Measurements from ENCODE around the gene ACP4. TPM values are rescaled to one million over a fixed set of nuclear protein-coding genes. Genes with fewer than 3 reads are reported as not detected.

The ACP4 gene
- total and polyA plus RNA-seq, 2 of the 13 experiments (the other 11 are each of a cell fraction or from before 2014, with no cell fraction given) = 0.08 TPM; not detected in 1

DNA sequence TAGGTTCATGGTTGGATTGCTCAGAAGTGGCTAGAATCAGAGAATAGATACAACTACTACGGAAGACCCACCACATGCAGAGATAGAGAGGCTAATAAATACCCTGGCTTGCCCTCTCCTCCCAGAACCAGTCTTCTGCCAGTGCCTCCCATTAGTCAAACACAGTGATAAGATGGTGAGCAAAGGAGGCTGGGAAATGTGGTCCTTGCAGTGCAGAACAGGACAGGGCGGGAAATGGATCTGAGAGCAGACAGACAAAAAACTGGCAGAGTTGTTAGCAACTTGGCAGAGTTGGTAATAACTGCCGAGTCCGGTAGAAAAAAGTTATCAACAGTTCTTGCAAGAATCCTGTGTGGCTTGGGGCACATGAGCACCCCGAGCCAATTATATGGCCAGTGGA, 24.7 kb downstream of the ACP4 start (continued):
- TF ChIP-seq, protein P1, sequence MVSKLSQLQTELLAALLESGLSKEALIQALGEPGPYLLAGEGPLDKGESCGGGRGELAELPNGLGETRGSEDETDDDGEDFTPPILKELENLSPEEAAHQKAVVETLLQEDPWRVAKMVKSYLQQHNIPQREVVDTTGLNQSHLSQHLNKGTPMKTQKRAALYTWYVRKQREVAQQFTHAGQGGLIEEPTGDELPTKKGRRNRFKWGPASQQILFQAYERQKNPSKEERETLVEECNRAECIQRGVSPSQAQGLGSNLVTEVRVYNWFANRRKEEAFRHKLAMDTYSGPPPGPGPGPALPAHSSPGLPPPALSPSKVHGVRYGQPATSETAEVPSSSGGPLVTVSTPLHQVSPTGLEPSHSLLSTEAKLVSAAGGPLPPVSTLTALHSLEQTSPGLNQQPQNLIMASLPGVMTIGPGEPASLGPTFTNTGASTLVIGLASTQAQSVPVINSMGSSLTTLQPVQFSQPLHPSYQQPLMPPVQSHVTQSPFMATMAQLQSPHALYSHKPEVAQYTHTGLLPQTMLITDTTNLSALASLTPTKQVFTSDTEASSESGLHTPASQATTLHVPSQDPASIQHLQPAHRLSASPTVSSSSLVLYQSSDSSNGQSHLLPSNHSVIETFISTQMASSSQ (IDR thresholded peaks at IDR 0.05; ENCODE audit: low read depth) = no peak
- TF ChIP-seq, protein P1 (CRISPR knock-in tag; IDR thresholded peaks at IDR 0.05; ENCODE audit: borderline replicate concordance) = no peak
- TF ChIP-seq, protein P2, sequence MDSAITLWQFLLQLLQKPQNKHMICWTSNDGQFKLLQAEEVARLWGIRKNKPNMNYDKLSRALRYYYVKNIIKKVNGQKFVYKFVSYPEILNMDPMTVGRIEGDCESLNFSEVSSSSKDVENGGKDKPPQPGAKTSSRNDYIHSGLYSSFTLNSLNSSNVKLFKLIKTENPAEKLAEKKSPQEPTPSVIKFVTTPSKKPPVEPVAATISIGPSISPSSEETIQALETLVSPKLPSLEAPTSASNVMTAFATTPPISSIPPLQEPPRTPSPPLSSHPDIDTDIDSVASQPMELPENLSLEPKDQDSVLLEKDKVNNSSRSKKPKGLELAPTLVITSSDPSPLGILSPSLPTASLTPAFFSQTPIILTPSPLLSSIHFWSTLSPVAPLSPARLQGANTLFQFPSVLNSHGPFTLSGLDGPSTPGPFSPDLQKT (CRISPR knock-in tag; IDR thresholded peaks at IDR 0.05; ENCODE audit: borderline replicate concordance) = no peak

DNA sequence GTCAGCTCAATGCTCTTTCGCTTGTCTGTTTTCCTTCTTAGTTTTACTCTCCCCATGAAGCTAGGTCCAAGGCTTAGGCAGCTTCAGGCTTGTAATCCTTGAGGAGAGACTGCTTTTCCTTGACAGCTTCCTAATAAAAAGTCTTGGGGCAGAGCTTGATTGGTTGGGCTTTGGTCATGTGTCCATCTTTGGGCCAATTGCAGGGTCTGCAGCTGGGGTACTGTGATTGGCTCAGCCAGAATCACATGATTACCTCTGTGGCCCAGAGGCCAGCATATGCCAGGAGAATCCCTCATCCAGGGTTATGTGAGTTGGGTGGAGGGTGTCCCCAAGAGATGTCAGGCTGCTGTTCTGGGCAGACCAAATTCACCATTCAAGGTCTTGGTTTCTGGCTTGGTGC, 25.2 kb downstream of the ACP4 start:
- 22% methylated on average over 1 of the region's 1 CpG for WGBS (ENCODE audit: low lambda C conversion rate)
- Histone ChIP-seq H3K27me3 (ENCODE audit: control insufficient read depth in 1 of 2, insufficient read depth in 2 of 2, low read length in 2 of 2) (peaks cover 4 to 23% of the 10 kb centered on the region in 2 experiments; a peak in 4 of 5 replicates), H3K36me3 (replicated peaks in 1 of 2; ENCODE audit: control insufficient read depth in 1 of 2, insufficient read depth in 2 of 2, low read length in 2 of 2) (no peaks in the 10 kb centered on the region), H3K4me3 (replicated peaks in 1 of 3; ENCODE audit: insufficient read depth in 1 of 3, low read depth in 2 of 3, low read length in 3 of 3) (no peak overlapping the region), H2AFZ (ENCODE audit: low read length) (no peak overlapping the region), H4K20me1 (ENCODE audit: insufficient read depth, low read length) (no peaks in the 10 kb centered on the region), H3K79me2 (ENCODE audit: insufficient read depth, low read length) (no peaks in the 10 kb centered on the region), H3K27ac (ENCODE audit: extremely low read length, insufficient read depth, low read length) (no peak overlapping the region), H3K4me1 (ENCODE audit: insufficient read depth, low read length) (no peaks in the 10 kb centered on the region), H3K9ac (ENCODE audit: insufficient read depth, low read depth, low read length) (no peak overlapping the region), H3K9me3 (ENCODE audit: low read length) (no peaks in the 10 kb centered on the region), H3K4me2 (ENCODE audit: low read depth, low read length) (no peak overlapping the region)
- BruUV-seq (replicated peaks) = no TSS peak
- in situ Hi-C loops (cut with HindIII; ENCODE audit: extremely low pct_ligation_motif_present, low pct_unique_long_range_greater_than_20kb) (no loop called here), intact Hi-C loops (cut with micrococcal nuclease; ENCODE audit: unreplicated experiment) (no loop called here)
- no peak for DNase-seq (ENCODE audit: low spot score)
- POLR2A ChIA-PET = no interaction called here
- FAIRE-seq = no peak
- ATAC-seq = no peak
- TF ChIP-seq RFXANK (CRISPR knock-in tag; IDR thresholded peaks at IDR 0.05) (no peak), ZNF850 (CRISPR knock-in tag; conservative IDR thresholded peaks at IDR 0.05) (no peak), ZNF24 (IDR thresholded peaks at IDR 0.05) (no peak), HCFC1 (IDR thresholded peaks at IDR 0.05; ENCODE audit: low read depth, low read length) (no peak), GLI4 (CRISPR knock-in tag; IDR thresholded peaks at IDR 0.05; ENCODE audit: borderline replicate concordance) (no peak), TIGD3 (CRISPR knock-in tag; IDR thresholded peaks at IDR 0.05; ENCODE audit: borderline replicate concordance) (no peak), ZUFSP (CRISPR knock-in tag; IDR thresholded peaks at IDR 0.05; ENCODE audit: borderline replicate concordance) (no peak), MED13 (CRISPR knock-in tag; IDR thresholded peaks at IDR 0.05) (no peak), CCAR2 (optimal IDR thresholded peaks at IDR 0.05; ENCODE audit: low read depth, low read length) (no peak), RXRB (CRISPR knock-in tag; IDR thresholded peaks at IDR 0.05; ENCODE audit: borderline replicate concordance) (no peak)
- TF ChIP-seq, protein P3, sequence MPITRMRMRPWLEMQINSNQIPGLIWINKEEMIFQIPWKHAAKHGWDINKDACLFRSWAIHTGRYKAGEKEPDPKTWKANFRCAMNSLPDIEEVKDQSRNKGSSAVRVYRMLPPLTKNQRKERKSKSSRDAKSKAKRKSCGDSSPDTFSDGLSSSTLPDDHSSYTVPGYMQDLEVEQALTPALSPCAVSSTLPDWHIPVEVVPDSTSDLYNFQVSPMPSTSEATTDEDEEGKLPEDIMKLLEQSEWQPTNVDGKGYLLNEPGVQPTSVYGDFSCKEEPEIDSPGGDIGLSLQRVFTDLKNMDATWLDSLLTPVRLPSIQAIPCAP (CRISPR knock-in tag; IDR thresholded peaks at IDR 0.05; ENCODE audit: low read depth) = no peak
- CTCF ChIA-PET (ENCODE audit: low intra/inter-chr PET ratio, low total read pairs) = no interaction called here

All from HepG2 (cell line).